ENCODE data around the gene CDC14B. TPM values are rescaled to one million over a fixed set of nuclear protein-coding genes. Genes with fewer than 3 reads are reported as not detected.
A peak's percentile ranks its signal among the peaks of the same experiment; 100 is the strongest.
"Not testable (repeated sequence)": the region's sequence is repeated elsewhere in the genome, so short reads cannot be mapped to it uniquely, and the experiment has no call there.

CDC14B gene
- total RNA-seq, 1 donor, result 7.6 TPM

DNA sequence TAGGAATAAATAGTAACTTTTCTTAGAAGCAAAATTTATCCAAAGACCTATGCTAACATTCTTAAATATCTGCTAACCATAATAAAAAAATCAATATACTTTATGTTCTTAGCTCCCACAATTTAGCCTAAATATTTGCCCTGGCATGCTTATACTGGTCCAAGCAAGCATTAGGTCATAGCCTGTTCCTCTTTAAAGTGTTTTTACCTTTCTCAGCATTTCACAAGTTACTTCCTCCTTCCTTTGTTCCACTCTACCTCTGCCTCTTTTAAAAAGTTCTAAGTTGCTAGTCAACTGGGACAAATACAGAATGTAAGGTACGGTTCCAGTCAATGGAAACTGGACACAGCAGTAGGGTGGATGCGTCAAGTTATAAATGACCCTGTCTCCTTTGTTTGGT, 37.4 kb downstream of the CDC14B start:
- H3K4me3 ChIP-seq (ENCODE audit: low read length); H3K27me3 ChIP-seq (ENCODE audit: insufficient read depth, low read length); H3K4me1 ChIP-seq (ENCODE audit: insufficient read depth, low read length); H3K9me3 ChIP-seq (ENCODE audit: low read depth, low read length): not testable (repeated sequence)

DNA sequence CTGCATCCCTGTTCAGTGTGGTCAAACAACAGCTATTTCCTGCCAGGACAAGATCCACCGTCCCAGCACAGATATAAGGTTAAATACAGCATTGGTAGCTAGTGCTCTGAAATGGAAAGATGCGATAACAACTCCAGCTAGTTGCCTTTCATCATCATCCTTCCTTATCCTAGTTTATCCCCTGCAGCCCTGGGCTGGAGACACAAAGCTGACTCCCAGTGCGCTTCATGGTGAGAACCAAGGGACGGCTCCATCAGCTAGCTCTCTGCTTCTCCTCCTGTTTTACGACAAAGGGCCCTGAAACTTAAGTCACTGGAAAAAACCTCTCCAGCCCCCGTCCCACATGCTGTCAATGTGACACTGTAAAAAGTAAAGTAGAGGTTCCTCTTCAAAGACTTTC, 37.9 kb downstream of the CDC14B start:
- H3K9me3 ChIP-seq (ENCODE audit: low read depth, low read length), result no peaks in the 10 kb centered on the region
- H3K27me3 ChIP-seq (ENCODE audit: insufficient read depth, low read length), result no peaks in the 10 kb centered on the region
- H3K4me3 ChIP-seq (ENCODE audit: low read length), result no peak overlapping the region
- H3K4me1 ChIP-seq (ENCODE audit: insufficient read depth, low read length), result no peaks in the 10 kb centered on the region

DNA sequence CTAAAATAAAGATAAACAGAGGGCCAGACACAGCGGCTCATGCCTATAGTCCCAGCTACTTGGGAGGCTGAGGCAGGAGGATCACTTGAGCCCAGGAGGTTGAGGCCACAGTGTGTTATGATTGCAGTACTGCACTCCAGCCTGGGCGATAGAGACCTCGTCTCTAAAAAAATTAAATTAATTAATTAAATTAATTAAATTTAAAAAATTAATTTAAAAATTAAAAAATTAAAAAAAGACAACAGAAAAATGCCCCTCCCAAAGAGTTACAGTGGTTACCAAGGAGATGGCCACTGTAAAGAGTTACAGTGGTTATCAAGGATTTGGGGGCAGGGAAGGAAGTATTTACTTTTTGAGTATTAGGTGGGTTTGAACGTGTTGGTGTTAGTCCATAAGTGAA, 38.3 kb downstream of the CDC14B start:
- Histone ChIP-seq H3K9me3 (ENCODE audit: low read depth, low read length) (no peaks in the 10 kb centered on the region), H3K4me3 (ENCODE audit: low read length) (no peak overlapping the region), H3K4me1 (ENCODE audit: insufficient read depth, low read length) (no peaks in the 10 kb centered on the region), H3K27me3 (ENCODE audit: insufficient read depth, low read length) (no peaks in the 10 kb centered on the region)

DNA sequence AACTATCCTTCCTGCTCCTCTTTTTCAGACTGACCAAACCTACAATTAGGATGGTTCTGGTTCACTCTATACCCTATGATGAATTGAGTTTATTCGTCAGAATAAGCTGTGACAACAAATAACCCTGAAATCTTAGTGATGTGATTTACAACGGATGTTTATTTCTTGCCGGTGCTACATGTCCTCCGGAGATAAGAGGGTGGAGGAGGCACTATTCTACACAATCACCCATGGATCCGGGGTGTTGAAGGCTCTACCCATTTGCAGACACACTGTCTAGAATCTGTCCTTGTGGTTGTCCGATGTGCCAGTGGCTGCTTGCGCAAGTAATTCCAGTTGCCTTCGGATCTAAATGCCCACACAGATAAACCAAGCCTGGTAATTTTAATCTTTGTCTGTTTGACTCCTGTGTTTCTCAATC, 44.7 kb downstream of the CDC14B start:
- H3K27me3 ChIP-seq (ENCODE audit: insufficient read depth, low read length), result peaks cover 9% of the 10 kb centered on the region
- no peaks in the 10 kb centered on the region for H3K9me3 ChIP-seq (ENCODE audit: low read depth, low read length)
- no peak overlapping the region for H3K4me3 ChIP-seq (ENCODE audit: low read length)
- H3K4me1 ChIP-seq (ENCODE audit: insufficient read depth, low read length), result no peaks in the 10 kb centered on the region

DNA sequence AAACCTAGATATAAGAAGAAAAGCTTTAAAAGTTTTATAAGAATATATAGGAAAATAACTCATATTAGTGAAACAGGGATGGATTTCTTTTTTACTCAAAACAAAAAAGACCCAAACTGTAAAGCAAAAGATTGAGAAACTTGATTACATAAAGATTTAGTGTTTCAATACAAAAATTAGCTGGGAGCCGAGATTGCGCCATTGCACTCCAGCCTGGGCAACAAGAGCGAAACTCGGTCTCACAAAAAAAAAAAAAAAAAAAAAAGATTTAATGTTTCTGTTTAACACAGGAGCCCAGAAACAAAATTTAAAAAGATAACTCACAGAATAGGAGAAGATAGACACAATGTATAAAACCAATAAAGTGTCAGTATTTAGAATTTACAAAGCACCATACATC, 45.2 kb downstream of the CDC14B start:
- H3K4me3 ChIP-seq (ENCODE audit: low read length), result no peak overlapping the region
- no peaks in the 10 kb centered on the region for H3K4me1 ChIP-seq (ENCODE audit: insufficient read depth, low read length)
- H3K9me3 ChIP-seq (ENCODE audit: low read depth, low read length), result no peaks in the 10 kb centered on the region
- peaks cover 9% of the 10 kb centered on the region for H3K27me3 ChIP-seq (ENCODE audit: insufficient read depth, low read length)

DNA sequence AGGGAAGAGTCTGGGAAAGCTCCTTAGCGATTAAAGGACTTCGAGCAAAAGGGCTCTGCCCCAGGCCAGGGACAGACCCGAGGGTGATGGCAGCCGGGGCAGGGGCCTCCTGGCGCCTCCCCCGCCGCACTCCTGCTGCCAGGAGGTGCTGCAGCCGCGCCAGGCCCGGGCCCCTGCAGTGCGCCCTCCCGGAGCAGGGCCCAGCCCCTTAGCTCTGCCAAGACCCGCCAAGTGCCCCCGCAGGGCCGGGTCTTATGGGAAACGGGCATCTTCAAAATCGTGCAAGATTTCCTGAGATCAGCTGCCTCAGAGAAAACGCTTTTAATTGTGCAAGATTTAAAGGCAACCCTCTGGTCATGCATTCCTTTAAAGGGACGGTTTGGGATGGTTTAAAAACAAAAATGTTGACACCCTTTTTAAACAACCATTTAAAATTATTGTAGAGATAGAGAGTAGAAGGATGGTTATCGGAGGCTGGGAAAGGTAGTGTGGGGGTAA, 52.4 kb downstream of the CDC14B start:
- Histone ChIP-seq H3K9me3 (ENCODE audit: low read depth, low read length) (no peaks in the 10 kb centered on the region), H3K4me1 (ENCODE audit: insufficient read depth, low read length) (peaks cover 11% of the 10 kb centered on the region), H3K27me3 (ENCODE audit: insufficient read depth, low read length) (peaks cover 6% of the 10 kb centered on the region), H3K4me3 (ENCODE audit: low read length) (peak overlapping the region; percentile 53)

DNA sequence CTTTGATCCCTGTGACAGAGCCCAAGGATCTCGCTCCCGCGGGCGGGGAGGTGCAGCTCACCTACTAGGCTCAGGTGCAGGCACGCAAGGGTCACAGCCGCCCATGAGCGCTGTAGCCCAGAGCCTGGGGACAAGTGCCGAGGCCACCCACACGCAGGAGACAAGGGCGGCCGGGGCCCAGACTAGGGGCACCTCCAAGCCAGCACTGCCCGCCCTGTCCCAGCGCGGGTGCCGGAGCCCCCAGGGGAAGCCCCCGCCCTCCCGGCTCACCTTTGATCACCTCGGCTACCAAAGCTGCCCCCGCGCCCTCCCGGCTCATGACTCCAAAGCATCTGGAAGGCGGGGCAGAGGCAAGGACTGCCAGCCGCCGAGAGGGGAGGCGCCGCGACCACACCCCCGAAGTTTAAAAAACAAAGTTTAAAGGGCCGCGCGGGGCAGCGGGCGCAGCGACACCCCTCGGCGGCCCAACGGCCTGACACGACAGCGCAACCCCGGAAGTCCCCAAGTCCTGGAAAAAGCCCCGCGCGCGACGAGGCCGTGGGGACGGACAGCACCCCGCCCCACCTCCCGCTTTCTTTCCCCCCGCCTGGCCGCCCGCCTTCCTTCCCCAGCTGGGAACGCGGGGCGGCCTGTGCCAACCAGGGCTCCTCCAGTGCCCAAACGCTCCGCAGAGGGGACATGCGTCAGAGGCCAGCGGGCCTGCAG, 53.0 kb downstream of the CDC14B start:
- peak overlapping the region; percentile 53 for H3K4me3 ChIP-seq (ENCODE audit: low read length)
- H3K4me1 ChIP-seq (ENCODE audit: insufficient read depth, low read length), result peaks cover 11% of the 10 kb centered on the region

DNA sequence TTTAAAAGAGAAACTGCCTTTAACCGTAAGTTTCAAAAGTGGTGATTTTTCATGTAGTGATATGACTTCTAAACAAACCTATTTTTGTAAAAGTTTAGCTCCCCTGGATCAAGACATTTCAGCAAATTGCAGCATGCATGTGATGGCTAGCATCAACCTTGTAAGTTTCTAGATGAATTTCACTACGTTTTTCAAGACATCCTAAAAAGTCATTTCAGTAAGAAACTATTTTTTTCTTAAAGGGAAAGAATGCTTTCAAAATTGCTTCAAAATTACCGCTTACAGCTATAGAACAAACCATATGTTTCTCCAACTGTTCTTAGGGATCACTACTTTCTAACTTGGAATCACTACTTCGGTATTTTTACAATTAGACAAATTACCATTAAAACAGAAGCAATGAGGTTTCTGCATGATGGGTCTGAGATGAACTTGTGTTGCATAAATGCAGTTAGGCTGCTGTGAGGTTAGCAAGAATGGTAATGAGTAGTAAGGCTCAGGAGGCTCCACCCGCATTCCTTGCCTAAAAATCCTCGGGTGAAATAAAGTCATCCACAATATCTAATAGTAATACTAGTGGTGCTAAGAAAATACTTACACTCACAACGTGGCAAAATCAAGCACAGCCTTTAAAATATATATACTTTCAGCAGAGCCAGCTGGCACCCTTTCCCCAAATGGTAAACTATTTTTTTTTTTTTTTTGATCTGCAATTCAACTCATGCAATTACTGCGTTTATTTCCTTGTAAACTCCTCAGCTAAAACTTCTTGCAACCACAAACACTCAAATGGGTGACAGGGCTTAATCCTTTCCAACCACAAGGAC, 53.8 kb downstream of the CDC14B start:
- Histone ChIP-seq H3K9me3 (ENCODE audit: low read depth, low read length) (no peaks in the 10 kb centered on the region), H3K4me1 (ENCODE audit: insufficient read depth, low read length) (peaks cover 11% of the 10 kb centered on the region), H3K27me3 (ENCODE audit: insufficient read depth, low read length) (peaks cover 6% of the 10 kb centered on the region), H3K4me3 (ENCODE audit: low read length) (peak overlapping the region; percentile 53)

More for the DNA sequence above, 53.0 kb downstream of the CDC14B start:
- Histone ChIP-seq H3K9me3 (ENCODE audit: low read depth, low read length) (no peaks in the 10 kb centered on the region), H3K27me3 (ENCODE audit: insufficient read depth, low read length) (peaks cover 6% of the 10 kb centered on the region)

DNA sequence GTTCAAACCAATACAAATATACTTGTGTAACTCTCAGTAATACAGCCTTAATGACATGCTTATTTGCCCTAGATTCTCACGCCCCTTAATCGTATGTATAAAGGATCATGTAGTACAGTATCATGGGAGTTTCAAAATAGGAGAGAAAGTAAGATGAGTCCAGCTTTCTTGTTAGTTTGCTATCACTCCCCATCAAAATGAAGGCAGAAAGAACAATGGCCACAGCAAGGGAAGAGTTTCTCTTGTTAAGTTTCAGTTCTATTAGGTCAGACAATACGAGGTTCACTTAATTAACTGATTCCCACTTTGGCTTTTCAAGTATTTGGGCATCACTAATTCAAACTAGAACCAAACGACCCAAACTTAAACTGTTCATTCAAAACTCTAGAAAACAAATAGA, 55.4 kb downstream of the CDC14B start:
- Histone ChIP-seq H3K27me3 (ENCODE audit: insufficient read depth, low read length) (peaks cover 3% of the 10 kb centered on the region), H3K4me1 (ENCODE audit: insufficient read depth, low read length) (peaks cover 11% of the 10 kb centered on the region)

DNA sequence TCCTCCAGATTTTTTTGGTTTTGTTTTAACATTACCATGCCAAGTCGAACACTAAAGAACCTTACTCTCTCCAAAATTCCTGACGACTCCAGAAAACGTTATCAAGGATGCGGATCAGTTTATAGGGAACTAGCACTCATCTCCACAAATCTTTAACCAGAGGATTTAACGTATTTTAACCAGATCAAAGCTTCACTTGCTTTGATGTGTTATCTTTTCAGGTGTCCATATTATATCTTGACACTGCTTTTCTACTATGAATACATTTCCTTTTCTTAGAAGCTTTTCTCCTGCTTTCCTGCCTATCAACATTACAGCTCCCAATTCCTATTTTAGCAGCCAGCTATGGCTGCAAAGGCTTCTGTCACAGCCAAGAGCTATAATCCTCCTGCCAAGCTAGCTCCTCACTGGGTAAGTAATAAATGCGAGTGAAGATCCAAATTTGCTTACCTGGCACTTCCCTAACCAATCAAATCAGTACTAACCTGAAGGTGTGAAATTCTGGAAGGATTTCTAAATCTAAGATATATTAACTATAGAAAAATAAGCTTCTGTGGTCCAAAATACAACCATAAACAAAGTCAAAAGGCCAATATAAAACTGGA, 60.2 kb downstream of the CDC14B start:
- Histone ChIP-seq H3K27me3 (ENCODE audit: insufficient read depth, low read length) (no peaks in the 10 kb centered on the region), H3K9me3 (ENCODE audit: low read depth, low read length) (no peaks in the 10 kb centered on the region), H3K4me3 (ENCODE audit: low read length) (no peak overlapping the region), H3K4me1 (ENCODE audit: insufficient read depth, low read length) (peaks cover 6% of the 10 kb centered on the region)

More for the DNA sequence above, 55.4 kb downstream of the CDC14B start:
- H3K9me3 ChIP-seq (ENCODE audit: low read depth, low read length), result no peaks in the 10 kb centered on the region
- H3K4me3 ChIP-seq (ENCODE audit: low read length), result no peak overlapping the region

DNA sequence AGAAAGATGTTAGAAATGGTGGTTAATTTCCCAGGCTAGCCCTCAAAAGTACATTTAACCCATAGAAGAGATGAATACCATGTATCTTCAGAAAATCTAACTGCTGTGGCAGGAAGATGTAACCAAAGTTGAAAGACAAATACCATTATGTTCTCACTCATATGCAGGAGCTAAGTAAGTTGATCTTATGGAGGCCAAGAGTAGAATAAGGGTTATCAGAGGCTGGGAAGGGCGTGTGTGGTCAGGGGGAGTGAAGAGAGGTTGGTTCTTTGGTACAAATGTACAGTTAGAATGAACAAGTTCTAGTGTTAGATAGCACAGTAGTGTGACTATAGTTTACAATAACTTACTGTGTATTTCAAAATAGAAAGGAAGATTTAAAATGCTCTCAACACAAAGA, 61.7 kb downstream of the CDC14B start:
- no peaks in the 10 kb centered on the region for H3K9me3 ChIP-seq (ENCODE audit: low read depth, low read length)

DNA sequence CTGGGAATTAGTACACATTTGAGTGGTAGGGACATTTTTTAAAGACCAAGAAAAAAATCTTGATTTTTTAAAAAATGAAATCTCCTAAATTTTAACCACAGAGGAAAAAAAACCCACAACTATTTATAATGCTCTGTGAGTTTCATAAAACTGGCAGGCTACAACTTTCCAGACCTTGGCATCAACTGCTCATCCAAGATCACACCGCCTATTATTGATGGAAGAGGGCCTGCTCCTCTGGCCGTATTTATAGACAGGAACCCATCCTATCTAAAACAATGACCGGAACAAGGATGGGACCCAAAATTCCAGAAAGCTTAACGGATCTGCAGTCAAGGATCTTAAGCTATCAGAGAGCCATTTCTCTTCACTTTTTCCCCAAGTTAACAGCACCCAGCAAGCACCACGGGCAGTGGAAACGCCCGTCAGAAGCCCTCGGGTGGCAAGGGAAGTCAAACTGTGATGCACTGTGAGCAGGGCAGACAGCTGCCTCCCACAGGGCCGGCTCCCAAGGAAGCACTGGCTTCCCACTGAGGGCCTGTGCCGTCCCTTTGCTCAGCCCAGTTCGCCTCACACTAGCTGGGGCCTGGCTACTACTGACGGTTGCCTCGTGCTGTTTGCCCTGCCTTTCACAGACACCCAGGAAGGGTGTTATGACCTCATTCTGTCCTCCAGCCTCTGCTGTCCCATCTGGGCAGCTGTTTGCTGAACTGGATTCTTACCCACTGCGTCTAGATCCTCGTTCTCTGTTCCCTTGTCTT, 62.8 kb downstream of the CDC14B start:
- Histone ChIP-seq H3K4me1 (ENCODE audit: insufficient read depth, low read length) (peaks cover 6% of the 10 kb centered on the region), H3K4me3 (ENCODE audit: low read length) (no peak overlapping the region), H3K27me3 (ENCODE audit: insufficient read depth, low read length) (no peaks in the 10 kb centered on the region), H3K9me3 (ENCODE audit: low read depth, low read length) (no peaks in the 10 kb centered on the region)

More for the DNA sequence above, 61.7 kb downstream of the CDC14B start:
- H3K4me3 ChIP-seq (ENCODE audit: low read length), result no peak overlapping the region
- no peaks in the 10 kb centered on the region for H3K27me3 ChIP-seq (ENCODE audit: insufficient read depth, low read length)
- peaks cover 6% of the 10 kb centered on the region for H3K4me1 ChIP-seq (ENCODE audit: insufficient read depth, low read length)

DNA sequence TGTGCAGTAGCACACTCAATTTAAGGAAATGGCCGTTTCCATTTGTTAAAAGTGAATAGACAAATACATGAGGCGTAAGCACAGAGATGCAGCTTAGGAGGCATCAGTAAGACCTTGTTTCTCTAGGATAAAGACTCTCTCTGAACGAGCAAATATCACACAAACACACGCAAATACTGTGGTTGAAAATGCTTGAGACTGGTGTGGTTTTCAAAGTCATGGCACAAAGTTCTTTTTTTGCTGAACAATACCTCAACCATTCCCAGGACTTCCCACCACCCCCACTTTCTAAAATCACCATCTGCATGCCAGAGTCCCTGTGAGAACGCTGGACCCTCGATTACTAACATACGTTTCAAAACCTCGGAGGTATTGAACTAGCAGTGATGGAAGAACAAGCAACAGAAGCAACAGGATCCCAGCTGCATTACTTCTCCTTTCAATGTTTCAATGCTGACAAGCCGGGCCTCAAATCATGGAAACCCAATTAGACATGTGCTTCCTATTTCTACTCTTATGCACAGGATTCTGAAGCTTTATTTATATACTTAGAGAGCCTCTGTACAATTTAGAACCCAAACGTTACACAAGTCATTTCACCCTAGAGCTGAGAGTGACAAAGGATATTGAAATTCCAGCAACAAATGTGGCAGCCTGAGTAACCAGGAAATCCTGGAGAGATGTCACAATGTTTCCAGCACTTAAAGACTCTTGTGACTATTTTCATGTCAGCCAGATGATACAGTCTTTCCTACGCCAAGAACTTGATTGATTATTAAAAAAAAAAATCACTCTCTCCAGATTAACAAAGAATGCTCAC, 63.9 kb downstream of the CDC14B start:
- H3K4me3 ChIP-seq (ENCODE audit: low read length), result no peak overlapping the region
- peaks cover 6% of the 10 kb centered on the region for H3K4me1 ChIP-seq (ENCODE audit: insufficient read depth, low read length)

More for the DNA sequence above, 63.9 kb downstream of the CDC14B start:
- H3K9me3 ChIP-seq (ENCODE audit: low read depth, low read length), result no peaks in the 10 kb centered on the region
- no peaks in the 10 kb centered on the region for H3K27me3 ChIP-seq (ENCODE audit: insufficient read depth, low read length)

Measured in mononuclear cell (primary cell).